Caco-2 (cell line): ENCODE data around the gene TMEM132E. TPM values are rescaled to one million over a fixed set of nuclear protein-coding genes. Genes with fewer than 3 reads are reported as not detected.
A peak's percentile ranks its signal among the peaks of the same experiment; 100 is the strongest.

ENCODE experiments used
- BruUV-seq: library from RNA; stranded (reverse); fragments of 400-500 nt; replicated peaks from 2 replicates; lab custom pipeline; 2021; lab: Mats Ljungman, UMichigan
- CTCF ChIA-PET: fragments of 300-600 bp; sonication (Branson Sonifier 250); formaldehyde crosslinking; loops from one replicate; lab custom pipeline; 2022; ENCODE audit warnings: antibody characterized with exemption; lab: Charles Lee
- POLR2A ChIA-PET: fragments of 300-600 bp; sonication (Branson Sonifier 250); formaldehyde crosslinking; loops from one replicate; lab custom pipeline; 2022; ENCODE audit warnings: antibody characterized with exemption; lab: Charles Lee
- DNase-seq, 2 experiments: peaks; one replicate each; pipeline versions ENCODE4 v3.0.0 to v3.0.0-alpha.2; 2020 to 2022
- H3K27me3 ChIP-seq: replicated peaks from 2 replicates; pipeline ENCODE4 v1.6.0; 2011; ENCODE audit warnings: low read length; ENCODE audit not compliant: control insufficient read depth, insufficient read depth
- H3K36me3 ChIP-seq: 2 replicates; pipeline ENCODE4 v1.5.1; 2011; ENCODE audit warnings: low read length; ENCODE audit not compliant: control insufficient read depth, insufficient read depth
- H3K4me1 ChIP-seq: fragments of 250-450 bp; sonication (Bioruptor Pico); 2 replicates; pipeline ENCODE4 v1.5.1; 2020; ENCODE audit warnings: mild to moderate bottlenecking
- H3K4me3 ChIP-seq: 2 replicates; pipeline ENCODE4 v1.5.1; 2011; ENCODE audit warnings: low read depth, mild to moderate bottlenecking, control low read depth, low read length
- H3K9me3 ChIP-seq: fragments of 250-450 bp; sonication (Bioruptor Pico); 2 replicates; pipeline ENCODE4 v1.5.1; 2020; ENCODE audit warnings: mild to moderate bottlenecking, moderate library complexity
- H3K27ac Mint-ChIP-seq: one replicate; pipeline ENCODE4 v1.8.0; 2022; ENCODE audit warnings: mixed read lengths; ENCODE audit not compliant: unreplicated experiment
- H3K27me3 Mint-ChIP-seq: one replicate; pipeline ENCODE4 v1.8.0; 2022; ENCODE audit warnings: mixed read lengths; ENCODE audit not compliant: insufficient read depth, unreplicated experiment
- H3K36me3 Mint-ChIP-seq: one replicate; pipeline ENCODE4 v1.8.0; 2022; ENCODE audit warnings: mild to moderate bottlenecking, mixed read lengths; ENCODE audit not compliant: insufficient read depth, unreplicated experiment
- H3K4me1 Mint-ChIP-seq: one replicate; pipeline ENCODE4 v1.8.0; 2022; ENCODE audit warnings: low read depth, mixed read lengths; ENCODE audit not compliant: unreplicated experiment
- H3K4me3 Mint-ChIP-seq: one replicate; pipeline ENCODE4 v1.8.0; 2022; ENCODE audit warnings: mild to moderate bottlenecking, moderate library complexity, mixed read lengths; ENCODE audit not compliant: unreplicated experiment
- H3K9me3 Mint-ChIP-seq: one replicate; pipeline ENCODE4 v1.8.0; 2022; ENCODE audit warnings: mixed read lengths; ENCODE audit not compliant: unreplicated experiment
- CTCF ChIP-seq, 2 experiments: fragments of 200-600 bp in 1 of 2; IDR thresholded peaks; 1 replicate in 1 of 2; 2 replicates in 1 of 2; pipeline versions ENCODE4 v1.5.1 to v1.8.0; 2011 to 2022; ENCODE audit warnings: antibody characterized with exemption in 1 of 2, control low read depth in 1 of 2, inconsistent platforms in 1 of 2, low read depth in 1 of 2, low read length in 1 of 2, mild to moderate bottlenecking in 1 of 2, moderate library complexity in 1 of 2; ENCODE audit not compliant: insufficient read depth in 1 of 2, severe bottlenecking in 1 of 2, unreplicated experiment in 1 of 2
- intact Hi-C: fragments of 100-400 bp; cut with micrococcal nuclease; formaldehyde crosslinking; loops from one replicate; pipeline ENCODE4 v1.10.0; 2022; ENCODE audit not compliant: unreplicated experiment
- total RNA-seq: library from RNA; stranded (reverse); gene quantifications from 2 replicates; pipeline ENCODE4 v1.2.3, GENCODE V29; 2022

The TMEM132E gene
- total RNA-seq, 1 experiment from 2014 or later = 0.07 TPM

- Mint-ChIP-seq H3K9me3 (no peaks in the 10 kb centered on the region), H3K27ac (no peak overlapping the region), H3K27me3 (peaks cover 22% of the 10 kb centered on the region), H3K4me3 (no peak overlapping the region), H3K36me3 (no peaks in the 10 kb centered on the region), H3K4me1 (no peaks in the 10 kb centered on the region)
- Histone ChIP-seq H3K4me1 (no peaks in the 10 kb centered on the region), H3K4me3 (no peak overlapping the region), H3K9me3 (no peaks in the 10 kb centered on the region), H3K27me3 (no peaks in the 10 kb centered on the region; the same call in 1 of the 2 replicates), H3K36me3 (no peaks in the 10 kb centered on the region)
- ChIA-PET CTCF (no interaction called here), POLR2A (no interaction called here)
- intact Hi-C loops = no loop called here
- BruUV-seq = no TSS peak
- no peak for TF ChIP-seq CTCF (IDR thresholded peaks at IDR 0.05; ENCODE audit: insufficient read depth in 1 of 2, low read depth in 1 of 2, low read length in 1 of 2, severe bottlenecking in 1 of 2, unreplicated experiment in 1 of 2)
- no peak for DNase-seq
These were observed 12.6 kb downstream of the TMEM132E start for GRCh38 chr17:34592002-34592401.

- DNase-seq = no peak
- Histone ChIP-seq H3K36me3 (no peaks in the 10 kb centered on the region), H3K9me3 (no peaks in the 10 kb centered on the region), H3K4me1 (0 out of 2 replicates have a peak, but pooled peaks cover 4% of the 10 kb centered on the region), H3K27me3 (no peaks in the 10 kb centered on the region; the same call in 1 of the 2 replicates), H3K4me3 (no peak overlapping the region)
- H3K4me1 Mint-ChIP-seq = no peaks in the 10 kb centered on the region
- no peaks in the 10 kb centered on the region for H3K36me3 Mint-ChIP-seq
- POLR2A ChIA-PET = no interaction called here
- no peak for TF ChIP-seq CTCF (IDR thresholded peaks at IDR 0.05; ENCODE audit: insufficient read depth in 1 of 2, low read depth in 1 of 2, low read length in 1 of 2, severe bottlenecking in 1 of 2, unreplicated experiment in 1 of 2)
- H3K27me3 Mint-ChIP-seq = peaks cover 6% of the 10 kb centered on the region
- no peak overlapping the region for H3K4me3 Mint-ChIP-seq
- intact Hi-C loops = no loop called here
- CTCF ChIA-PET = no interaction called here
- no TSS peak for BruUV-seq
- no peaks in the 10 kb centered on the region for H3K9me3 Mint-ChIP-seq
- H3K27ac Mint-ChIP-seq = no peak overlapping the region
These were observed 17.5 kb downstream of the TMEM132E start for GRCh38 chr17:34596920-34597319.

GRCh38 chr17:34598161-34598776 is 18.9 kb downstream of the TMEM132E start:
- intact Hi-C loops = no loop called here
- Mint-ChIP-seq H3K36me3 (no peaks in the 10 kb centered on the region), H3K27ac (no peak overlapping the region), H3K4me3 (no peak overlapping the region), H3K9me3 (no peaks in the 10 kb centered on the region), H3K4me1 (no peaks in the 10 kb centered on the region), H3K27me3 (peaks cover 6% of the 10 kb centered on the region)
- H3K4me3 ChIP-seq = no peak overlapping the region
- no peaks in the 10 kb centered on the region for H3K36me3 ChIP-seq
- no peak for TF ChIP-seq CTCF (IDR thresholded peaks at IDR 0.05; ENCODE audit: insufficient read depth in 1 of 2, low read depth in 1 of 2, low read length in 1 of 2, severe bottlenecking in 1 of 2, unreplicated experiment in 1 of 2)
- ChIA-PET POLR2A (no interaction called here), CTCF (no interaction called here)
- peak in 1 of 2 experiments; percentile 42 for DNase-seq
- no peaks in the 10 kb centered on the region; the same call in 1 of the 2 replicates for H3K27me3 ChIP-seq
- no TSS peak for BruUV-seq
- no peaks in the 10 kb centered on the region for H3K9me3 ChIP-seq
- 0 out of 2 replicates have a peak, but pooled peaks cover 4% of the 10 kb centered on the region for H3K4me1 ChIP-seq
